PFSK-1 (cell line): ENCODE data around the gene DISC1.

Source experiments
- FOXP2 ChIP-seq: optimal IDR thresholded peaks from 2 replicates; pipeline ENCODE3; 2011; ENCODE audit warnings: borderline replicate concordance, control low read depth, inconsistent platforms; ENCODE audit not compliant: insufficient read depth; ENCODE audit errors: extremely low read length, extremely low read depth
- POLR2AphosphoS5 ChIP-seq: IDR thresholded peaks from 2 replicates; pipeline ENCODE4 v1.6.1; 2012; ENCODE audit warnings: low read depth, mild to moderate bottlenecking, control low read depth, low read length, moderate library complexity
- REST ChIP-seq, 2 experiments: IDR thresholded peaks; 2 replicates each; pipeline versions ENCODE4 v1.6.1 to v1.8.0; 2011 to 2012; ENCODE audit warnings: low read depth in 2 of 2, low read length in 2 of 2, control low read depth in 1 of 2, inconsistent platforms in 1 of 2, mild to moderate bottlenecking in 1 of 2, moderate library complexity in 1 of 2; ENCODE audit not compliant: insufficient read depth in 1 of 2
- SIN3A ChIP-seq: IDR thresholded peaks from 2 replicates; pipeline ENCODE4 v1.6.1; 2012; ENCODE audit warnings: mild to moderate bottlenecking, low read length, moderate library complexity, borderline replicate concordance; ENCODE audit not compliant: insufficient read depth
- TAF1 ChIP-seq: IDR thresholded peaks from 2 replicates; pipeline ENCODE4 v1.6.1; 2012; ENCODE audit warnings: low read length, control low read depth, borderline replicate concordance; ENCODE audit not compliant: insufficient read depth

DISC1 gene

GRCh38 chr1:231919239-231919885 lies 292.8 kb downstream of the DISC1 start:
- TF ChIP-seq REST (IDR thresholded peaks at IDR 0.05; ENCODE audit: insufficient read depth in 1 of 2, low read depth in 2 of 2, low read length in 2 of 2) (no peak), TAF1 (no peak), POLR2AphosphoS5 (no peak), SIN3A (no peak), FOXP2 (no peak)

- TF ChIP-seq TAF1, result no peak
Measured at GRCh38 chr1:231919886-231920285, 293.3 kb downstream of the DISC1 start.

- TF ChIP-seq TAF1 (no peak), POLR2AphosphoS5 (no peak), SIN3A (no peak), REST (IDR thresholded peaks at IDR 0.05; ENCODE audit: insufficient read depth in 1 of 2, low read depth in 2 of 2, low read length in 2 of 2) (no peak), FOXP2 (no peak)
Measured at GRCh38 chr1:231921646-231922345, 295.2 kb downstream of the DISC1 start.

- no peak for TF ChIP-seq FOXP2
- no peak for TF ChIP-seq SIN3A
- no peak for TF ChIP-seq REST (IDR thresholded peaks at IDR 0.05; ENCODE audit: insufficient read depth in 1 of 2, low read depth in 2 of 2, low read length in 2 of 2)
- no peak for TF ChIP-seq POLR2AphosphoS5
- no peak for TF ChIP-seq TAF1
Measured at GRCh38 chr1:231923491-231924041, 297.0 kb downstream of the DISC1 start.

- TF ChIP-seq TAF1 (no peak), SIN3A (no peak), POLR2AphosphoS5 (no peak)
Measured at GRCh38 chr1:231924180-231924579, 297.6 kb downstream of the DISC1 start.

- no peak for TF ChIP-seq SIN3A
- no peak for TF ChIP-seq REST (IDR thresholded peaks at IDR 0.05; ENCODE audit: insufficient read depth in 1 of 2, low read depth in 2 of 2, low read length in 2 of 2)
- no peak for TF ChIP-seq FOXP2
- no peak for TF ChIP-seq POLR2AphosphoS5
- TF ChIP-seq TAF1, result no peak
Measured at GRCh38 chr1:231925864-231926263, 299.3 kb downstream of the DISC1 start.
